GM21526 (cell line): ENCODE measurements around the gene ATP1A1.

Source experiments
- ATAC-seq: cut with Tn5 transposase; IDR thresholded peaks from one replicate; pipeline ENCODE4 v1.9.1; 2021; ENCODE audit warnings: moderate library complexity; ENCODE audit not compliant: unreplicated experiment, low FRiP score

Gene ATP1A1

DNA sequence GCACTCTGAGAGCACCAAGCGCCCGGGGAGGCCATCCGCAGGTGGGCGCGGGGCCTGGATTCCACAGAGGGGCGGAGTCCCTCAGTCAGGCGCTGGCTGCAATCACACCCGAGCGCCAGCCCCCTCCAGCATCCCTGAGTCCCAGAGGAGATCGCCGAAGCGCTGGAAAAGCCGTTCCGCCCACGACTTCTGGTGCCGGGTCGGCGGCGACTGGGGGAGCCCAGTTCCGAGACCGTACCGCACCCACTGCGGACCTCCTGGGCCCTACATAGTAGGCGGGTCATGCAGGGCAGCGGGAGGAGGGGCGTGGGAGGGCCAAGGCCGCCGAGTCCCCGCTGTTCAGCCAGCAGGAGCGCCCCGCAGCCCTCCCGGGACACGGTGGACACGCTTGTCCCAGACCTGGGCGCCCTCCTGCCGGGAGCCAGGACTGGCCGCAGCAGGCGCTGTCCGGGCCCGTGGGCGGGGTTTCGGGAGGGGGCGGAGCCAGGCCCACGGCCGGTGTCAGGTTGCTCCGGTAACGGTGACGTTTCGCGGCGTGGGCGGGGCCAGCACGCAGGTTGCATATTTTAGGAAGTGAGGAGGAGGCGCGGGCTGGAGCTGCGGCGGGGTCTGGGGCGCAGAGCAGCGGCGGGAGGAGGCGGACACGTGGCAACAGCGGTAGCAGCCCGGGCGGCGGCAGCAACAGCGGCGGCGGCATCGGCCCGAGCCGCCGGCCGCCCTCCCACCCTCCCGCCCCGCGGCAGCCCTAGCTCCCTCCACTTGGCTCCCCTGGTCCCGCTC is at the start of gene ATP1A1:
ATP1A1 (plus strand) TSS at position 594 of the 780 bp plus-strand sequence. CDS start 268 bp downstream, outside the sequence.
- peak; percentile 63 for ATAC-seq

DNA sequence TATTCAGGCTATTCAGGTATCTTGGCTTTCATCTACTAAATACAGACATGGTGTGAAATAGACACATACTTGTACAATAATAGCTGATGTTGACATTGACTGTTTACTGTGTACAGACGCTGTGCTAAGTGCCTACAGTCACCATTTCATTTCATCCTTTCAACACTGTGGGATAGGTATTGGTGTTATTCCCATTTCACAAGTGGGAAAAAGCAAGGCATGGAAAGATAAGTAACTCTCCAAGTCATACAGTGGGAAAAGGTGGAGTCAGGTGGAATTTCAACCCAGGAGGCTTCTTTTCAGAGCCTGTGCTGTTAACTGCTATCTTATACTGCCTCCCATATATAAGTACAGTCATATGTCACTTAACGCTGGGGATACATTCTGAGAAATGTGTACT is 49.6 kb upstream of the ATP1A1 start:
- ATAC-seq = no peak

DNA sequence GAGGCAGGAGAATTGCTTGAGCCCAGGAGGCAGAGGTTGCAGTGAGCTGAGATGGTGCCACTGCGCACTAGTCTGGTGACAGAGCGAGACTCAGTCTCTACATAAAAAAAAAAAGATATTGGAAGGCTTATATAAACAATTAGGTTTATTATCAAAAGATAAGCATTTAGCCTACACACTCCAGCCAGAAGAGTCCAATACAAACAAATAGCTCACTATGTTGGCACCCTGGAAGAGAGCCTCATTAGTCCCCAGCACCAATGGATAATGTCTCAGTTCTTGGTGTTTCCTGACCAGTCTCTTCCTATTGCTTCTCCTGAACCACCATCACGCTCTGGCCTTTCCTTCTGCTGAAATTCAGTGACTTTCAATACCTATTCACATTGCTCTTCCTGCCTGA is 48.6 kb upstream of the ATP1A1 start:
- ATAC-seq = no peak

DNA sequence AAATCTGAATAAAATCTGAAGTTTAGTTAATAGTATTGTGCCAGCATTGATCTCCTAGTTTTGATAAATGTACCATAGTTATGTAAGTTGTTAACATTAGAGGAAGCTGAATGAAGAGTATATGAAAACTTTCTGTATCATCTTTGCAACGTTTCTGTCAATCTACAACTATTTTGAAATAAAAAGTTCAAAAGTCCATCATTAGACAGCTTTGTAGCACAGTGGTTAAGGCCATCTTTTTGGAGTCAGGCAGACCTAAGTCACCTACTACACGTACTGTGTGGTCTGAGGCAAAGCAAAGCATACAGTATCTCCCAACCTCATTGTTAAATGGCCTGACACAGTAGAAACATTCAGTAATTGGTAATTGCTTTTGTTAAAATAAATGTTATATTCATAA is 47.9 kb upstream of the ATP1A1 start:
- no peak for ATAC-seq

DNA sequence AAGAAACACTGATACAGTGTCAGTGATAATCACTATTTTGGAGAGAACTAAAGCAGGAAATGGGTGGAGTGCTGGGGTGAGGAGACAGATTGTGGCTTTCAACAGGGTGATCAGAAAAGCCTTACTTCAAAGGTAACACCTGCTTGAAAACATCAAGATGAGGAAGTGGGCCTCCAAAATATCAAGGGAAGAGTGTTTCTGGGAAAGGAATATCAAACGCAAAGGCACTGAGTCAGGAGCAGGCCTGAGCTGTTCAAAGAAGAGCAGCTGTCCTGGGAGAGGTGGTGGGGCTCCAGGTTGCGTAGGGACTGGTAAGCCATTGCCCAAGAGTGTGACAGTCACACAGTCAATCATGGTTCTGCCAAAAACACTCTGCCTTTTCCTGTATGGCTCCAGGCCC is 47.1 kb upstream of the ATP1A1 start:
- no peak for ATAC-seq

DNA sequence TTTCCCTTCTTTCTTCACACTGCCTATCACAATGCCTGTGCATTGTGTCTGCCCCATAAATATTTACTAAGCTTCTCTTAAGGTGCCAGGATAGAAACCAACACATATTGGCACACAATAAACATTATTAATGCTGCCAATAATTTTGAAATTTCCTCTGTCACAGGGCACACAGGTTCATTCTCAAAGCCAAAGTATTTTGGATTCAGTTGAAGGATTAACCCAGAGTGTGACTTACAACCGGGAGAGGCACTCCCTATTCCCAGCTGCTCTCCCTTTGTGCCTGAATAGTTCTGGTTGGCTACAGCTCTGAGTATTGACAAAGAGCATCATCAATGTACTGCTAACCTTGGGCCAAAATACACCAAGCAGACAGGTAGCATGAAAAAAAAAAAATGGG is 46.6 kb upstream of the ATP1A1 start:
- no peak for ATAC-seq

DNA sequence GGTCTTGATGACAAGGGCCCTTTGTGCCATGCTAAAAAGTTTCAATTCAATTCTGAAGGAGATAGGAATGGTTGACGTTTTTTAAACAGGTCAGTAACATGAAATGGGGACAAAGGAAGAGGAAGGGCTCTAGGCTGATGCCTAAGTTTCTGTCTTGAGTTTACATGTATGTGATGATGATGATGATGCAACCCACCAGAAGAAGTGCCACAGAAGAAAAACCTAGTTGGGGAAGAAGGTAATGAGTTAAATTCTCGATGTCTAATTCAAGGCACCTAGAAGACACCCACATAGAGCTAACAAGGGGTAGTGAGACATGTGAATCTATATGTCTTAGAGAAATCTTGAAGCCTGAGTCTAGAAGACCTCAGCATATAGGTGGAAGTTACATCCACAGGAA is 44.4 kb upstream of the ATP1A1 start:
- ATAC-seq = no peak

DNA sequence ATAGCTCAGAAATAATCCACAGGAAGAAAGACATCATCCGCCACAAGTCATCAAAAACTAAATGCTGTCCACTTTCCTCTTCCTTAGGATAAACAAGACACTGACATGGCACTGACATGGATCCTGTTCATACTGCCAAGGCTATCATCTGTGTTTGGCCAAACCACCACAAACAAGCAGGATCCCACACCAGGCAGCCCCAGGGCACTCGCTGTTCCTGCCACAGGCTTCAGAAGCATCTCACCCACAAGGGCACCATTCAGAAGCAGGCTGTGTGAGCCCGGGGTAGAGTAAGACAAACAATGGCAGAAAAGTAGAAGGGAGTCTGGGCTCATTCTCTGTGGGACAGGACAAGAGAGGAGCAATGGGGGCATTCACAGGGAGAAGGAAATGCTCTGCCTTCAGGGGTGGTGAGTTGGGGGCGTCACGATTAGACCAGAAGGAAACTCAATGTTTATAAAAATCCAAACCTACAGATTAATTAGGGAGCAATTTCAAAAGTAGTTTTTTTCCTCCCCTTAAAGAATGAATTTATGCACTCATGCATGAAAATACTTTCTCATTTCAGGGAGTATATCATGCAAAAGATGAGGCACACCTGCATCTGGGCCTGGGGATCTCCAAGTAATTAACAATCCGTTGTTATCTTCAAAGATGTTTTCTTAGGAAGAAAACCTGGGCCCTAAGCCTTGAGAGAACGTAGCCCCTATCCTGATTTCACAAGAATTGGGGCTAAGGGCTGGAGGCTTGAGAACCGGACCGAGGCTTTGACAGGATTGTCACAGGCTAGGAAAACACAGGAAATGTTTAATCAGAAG is 43.3 kb upstream of the ATP1A1 start:
- ATAC-seq = no peak

DNA sequence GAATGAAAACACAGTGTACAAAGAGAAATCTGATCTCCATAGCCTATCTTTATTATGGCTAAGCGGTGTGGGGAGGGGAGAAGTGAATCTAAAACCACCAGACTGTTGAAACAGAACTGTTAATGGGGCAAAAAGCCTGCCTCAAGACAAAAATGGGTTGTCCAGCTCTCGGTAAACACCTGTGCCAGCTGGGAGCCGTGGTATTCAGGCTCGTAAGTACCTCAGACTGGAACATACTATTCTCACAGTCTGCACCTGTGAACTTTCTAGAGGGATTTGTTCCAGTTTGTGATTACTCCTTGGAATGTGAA is 42.7 kb upstream of the ATP1A1 start:
- ATAC-seq = no peak

DNA sequence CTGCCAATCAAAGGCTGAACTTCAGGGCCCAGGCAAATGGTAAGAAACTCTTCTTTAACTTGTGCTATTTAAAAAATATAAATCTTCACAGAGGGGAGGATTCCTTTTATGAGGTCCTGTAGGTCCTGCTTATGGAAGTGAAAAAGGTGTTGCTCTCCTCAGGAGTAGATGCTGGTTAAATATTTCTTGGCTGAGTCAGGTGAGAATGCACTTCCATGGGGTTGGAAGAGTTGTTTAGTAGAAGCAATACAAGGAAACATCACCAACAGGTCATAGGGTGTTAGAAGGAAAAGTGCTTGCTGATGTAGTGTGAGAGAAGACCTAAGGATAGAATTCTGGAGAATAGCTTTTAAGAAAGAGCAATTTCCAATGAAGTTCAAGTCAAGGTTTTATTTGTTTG is 42.2 kb upstream of the ATP1A1 start:
- no peak for ATAC-seq

DNA sequence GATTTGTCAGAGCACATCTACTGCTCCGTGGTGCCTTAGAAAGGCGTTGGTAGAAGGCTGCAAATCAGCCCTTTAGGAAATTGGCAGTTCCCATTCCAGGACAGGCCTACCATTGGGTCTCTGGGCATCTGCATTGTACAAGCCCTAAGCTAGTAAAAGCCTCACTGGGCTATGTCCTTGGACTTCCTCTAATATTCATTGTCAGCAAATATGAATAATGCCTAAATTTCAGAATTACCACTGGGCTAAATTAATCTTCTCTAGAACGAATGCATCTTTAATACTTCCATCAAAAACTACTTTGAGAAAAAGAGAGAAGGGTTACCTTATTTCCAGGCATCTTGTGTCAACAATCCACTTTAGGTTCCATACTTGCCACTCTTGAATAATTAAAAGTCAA is 41.5 kb upstream of the ATP1A1 start:
- no peak for ATAC-seq

DNA sequence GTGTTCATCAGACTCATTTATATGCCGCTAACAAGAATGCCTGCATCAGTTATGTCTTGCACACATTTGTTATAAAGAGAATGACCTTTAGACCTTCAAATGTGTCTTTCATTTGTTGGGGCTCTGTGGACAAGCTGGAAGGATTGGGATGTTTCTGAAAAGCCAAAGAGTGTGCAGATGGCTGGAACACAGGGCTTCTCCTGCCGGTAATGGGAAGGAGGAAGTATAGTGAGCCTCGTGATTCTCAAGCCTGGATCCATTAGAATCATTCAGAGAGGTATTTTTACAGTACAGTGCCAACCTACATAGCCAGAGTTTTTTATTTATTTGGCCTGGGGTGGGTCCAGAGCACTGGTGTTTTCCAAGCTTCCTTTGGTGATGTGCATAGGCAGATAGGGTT is 40.6 kb upstream of the ATP1A1 start:
- ATAC-seq = no peak

DNA sequence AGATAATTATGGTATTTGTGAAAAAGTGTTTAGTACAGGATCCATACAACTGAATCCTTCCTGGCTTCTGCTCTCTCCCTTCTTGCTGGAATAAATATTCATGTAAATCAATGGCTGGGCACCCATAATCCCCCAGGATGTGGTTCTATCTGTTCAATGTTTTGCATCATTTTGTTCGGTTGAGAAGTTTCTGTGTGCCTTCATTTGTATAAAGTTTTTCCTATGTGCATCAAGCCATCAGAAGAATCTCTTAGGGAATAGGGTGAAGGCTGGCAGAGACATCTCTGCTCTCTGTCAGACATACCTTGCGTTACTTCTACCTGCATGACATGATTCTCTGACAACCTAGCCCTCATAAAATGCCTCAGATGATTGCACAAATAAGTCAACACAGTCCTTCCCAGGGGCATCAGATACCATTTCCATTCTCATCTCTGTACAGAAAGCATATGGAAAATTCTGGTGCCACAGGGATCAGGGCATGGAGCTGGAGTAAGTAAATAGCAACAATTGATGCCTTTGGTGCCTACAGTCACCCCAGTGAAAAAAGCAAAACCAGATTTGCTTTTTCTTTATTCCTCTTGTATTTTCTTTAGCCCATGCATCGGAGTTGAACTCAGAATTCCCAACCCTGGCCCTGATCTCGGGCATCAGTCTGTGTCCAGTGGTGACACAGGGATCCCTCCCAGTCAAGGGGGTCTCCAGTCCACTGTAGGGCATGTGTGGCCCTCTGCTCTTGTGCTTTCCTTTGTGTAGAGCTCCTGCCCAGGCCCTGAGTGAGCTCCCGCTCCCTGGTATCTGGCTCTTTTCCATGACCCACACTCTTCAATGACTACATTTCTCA is 39.7 kb upstream of the ATP1A1 start:
- no peak for ATAC-seq

DNA sequence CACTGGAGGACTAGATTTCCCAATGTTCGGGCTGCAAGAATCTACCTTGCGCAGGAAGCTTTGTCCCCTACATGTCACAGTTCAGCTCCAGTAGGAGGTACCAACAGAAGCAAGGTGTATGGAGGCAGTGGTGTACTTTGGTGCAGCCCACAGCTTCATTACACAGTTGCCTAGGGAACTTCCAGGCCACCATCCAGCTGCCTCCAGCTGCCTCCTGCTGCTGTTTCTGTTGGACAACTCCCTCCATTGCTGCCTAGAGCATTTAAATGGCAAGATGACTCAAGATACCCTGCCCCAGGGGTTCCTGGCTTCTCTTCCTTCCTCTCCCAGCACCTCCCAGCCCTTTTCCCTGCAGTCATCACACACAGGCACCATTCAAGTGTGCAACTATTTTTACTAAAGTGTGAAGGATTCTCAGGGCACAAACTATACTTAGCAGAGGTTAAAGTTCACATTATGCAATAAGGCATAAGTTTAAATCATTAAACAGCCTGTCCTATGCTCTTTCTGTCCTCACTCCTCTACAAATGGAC is 39.0 kb upstream of the ATP1A1 start:
- no peak for ATAC-seq

DNA sequence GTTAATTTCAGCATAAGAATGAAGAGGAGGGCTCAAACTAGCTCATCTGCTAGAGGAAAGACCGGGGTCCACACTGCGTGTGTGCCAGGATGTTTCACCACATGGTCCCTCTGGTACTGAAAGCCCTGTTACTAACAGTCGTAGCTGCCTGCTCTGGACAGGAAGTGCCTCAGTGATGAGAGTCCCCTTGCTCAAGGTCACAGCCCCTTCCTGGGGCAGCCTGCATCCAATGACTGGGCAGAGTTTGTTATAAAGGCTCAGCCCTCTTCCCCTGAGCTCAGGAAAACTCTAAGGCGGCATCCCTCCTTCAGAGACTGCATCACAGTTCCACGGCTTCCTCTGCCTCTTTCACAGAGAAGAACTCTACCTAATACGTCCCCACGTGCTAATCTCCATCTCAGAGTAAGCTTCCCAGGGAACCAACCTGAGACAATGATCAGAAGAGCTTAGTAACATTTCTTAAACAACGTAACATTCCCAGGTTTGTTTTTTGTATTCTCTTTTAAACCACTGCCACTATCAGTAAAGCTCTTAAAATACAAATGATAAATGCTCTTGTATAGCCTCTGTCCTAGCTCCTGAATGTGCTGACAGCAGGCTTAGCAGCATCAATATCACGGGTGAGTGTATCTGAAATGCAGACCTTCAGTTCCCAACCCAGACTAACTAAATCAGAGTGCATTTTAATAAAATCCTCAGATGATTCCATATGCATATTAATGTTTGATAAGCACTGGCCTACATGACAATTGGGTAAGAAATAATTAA is 38.0 kb upstream of the ATP1A1 start:
- no peak for ATAC-seq

DNA sequence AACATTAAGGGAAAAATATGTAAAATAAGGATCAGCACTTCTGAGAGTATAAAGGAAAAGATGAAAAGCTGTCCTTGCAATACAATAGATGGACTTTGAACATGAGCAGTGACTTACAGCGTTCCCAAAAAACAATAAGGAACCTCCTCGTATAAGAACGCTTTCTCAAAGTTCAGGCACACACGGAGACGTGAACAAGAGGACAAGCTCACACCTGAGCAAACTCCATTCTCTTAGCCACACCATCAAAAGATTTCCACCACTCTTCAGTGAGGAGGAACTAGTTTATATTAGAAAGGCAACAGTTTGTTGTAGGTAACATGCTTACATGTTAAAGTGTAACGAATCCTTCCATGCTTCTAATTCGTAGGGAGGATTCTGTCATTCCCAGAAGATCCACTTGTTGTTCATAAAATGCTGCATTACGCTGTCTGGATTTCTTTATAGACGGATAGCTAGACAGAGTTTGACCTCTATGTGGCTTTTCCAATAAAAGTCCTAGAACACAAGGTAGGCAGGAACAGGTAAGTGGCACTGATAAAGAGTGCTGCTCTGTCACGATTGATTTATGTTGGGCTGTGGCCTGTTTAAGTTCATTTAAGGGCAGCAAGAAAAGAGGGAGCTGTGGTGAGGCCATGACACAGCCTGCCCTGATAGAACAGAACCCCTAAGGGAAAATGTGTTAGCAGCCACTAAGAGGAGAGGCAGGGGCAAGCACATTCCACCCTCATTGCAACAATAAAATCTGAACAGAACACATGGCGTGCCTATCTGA is 37.0 kb upstream of the ATP1A1 start:
- ATAC-seq = no peak

DNA sequence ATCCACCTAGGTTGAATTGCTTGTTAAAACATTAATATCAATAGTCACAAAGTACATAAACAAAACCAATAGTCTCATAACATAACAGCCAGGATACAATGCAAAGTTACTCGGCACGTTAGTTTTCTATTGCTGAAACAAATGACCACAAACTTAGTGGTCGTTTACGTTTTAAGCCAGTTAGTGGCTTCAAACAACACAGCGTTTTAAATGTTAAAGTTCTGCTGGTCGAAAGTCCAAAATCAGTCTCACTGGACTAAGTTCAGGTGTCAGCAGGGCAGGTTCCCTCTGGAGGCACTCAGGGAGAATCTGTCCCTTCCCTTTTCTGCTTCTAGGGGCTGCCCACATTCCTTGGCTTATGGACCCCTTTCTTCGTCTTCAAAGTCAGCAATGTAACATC is 35.6 kb upstream of the ATP1A1 start:
- ATAC-seq = no peak

DNA sequence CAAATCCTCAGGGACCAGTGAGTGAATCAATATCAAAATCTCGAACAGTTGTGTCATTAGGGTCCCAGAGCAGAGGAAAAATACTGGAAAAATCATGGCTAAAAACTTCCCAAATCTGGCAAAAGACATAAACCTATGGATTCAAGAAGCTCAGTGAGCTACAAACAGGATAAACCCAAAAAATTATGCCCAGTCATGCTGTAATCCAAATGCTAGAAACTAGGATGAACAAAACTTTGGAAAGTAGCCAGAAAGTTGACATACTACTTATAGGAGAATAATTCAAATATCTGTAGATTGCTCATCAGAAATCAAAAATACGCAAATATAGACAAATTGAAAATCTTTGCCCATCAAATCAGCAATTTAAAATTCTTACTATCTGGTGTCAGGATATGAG is 34.6 kb upstream of the ATP1A1 start:
- ATAC-seq = no peak

DNA sequence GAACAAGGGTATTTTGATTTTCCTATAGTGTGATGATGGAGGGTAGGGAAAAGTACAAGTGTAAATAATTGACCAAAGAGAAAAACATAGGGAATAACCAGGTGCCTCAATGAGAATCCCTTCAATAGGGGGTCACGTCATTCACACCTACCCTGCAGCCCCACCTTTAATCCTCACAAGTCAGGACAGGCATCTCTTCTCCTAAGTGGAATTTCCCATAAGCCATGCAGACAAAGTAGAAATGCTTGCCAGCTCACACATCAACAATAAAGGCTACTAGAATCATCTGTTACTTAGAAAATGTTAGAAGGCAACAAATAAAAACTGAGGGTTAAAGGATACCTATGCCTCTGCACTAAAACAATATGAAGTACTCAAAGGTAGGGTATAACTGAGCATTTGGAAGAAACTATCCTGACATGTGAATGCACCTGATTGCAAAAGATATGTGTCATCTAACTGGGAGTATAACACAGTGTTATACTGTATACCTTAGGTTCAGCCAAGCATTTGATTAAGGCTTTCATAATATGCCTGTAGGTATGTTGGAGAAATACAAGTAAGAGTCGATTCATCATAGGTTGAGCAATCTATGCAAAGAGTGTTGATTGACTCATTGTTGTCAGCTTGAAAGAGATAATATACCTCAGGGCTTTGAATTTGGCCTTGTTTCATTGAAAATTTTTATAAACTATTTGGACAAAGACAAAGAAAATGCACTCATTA is 32.4 kb upstream of the ATP1A1 start:
- no peak for ATAC-seq
